Activated CD8-positive, alpha-beta T cell treated with anti-CD3 and anti-CD28 coated beads, Interleukin-2, amount 10 ng/mL, durations not matched to agents 7 days and 5 days (primary cell): ENCODE results near the gene MYCBPAP. TPM values are rescaled to one million over a fixed set of nuclear protein-coding genes. Genes with fewer than 3 reads are reported as not detected.

Source experiments
- ATAC-seq: fragments of 150-1000 bp; cut with Tn5 transposase; one replicate; pipeline ENCODE4 v1.10.0; 2021; ENCODE audit warnings: moderate library complexity
- CTCF ChIA-PET: fragments of 350-600 bp; sonication (Branson Sonifier 250); formaldehyde crosslinking; loops from one replicate; lab custom pipeline; 2021; ENCODE audit warnings: antibody characterized with exemption; lab: Charles Lee
- POLR2A ChIA-PET: fragments of 350-600 bp; sonication (Branson Sonifier 250); formaldehyde crosslinking; loops from one replicate; lab custom pipeline; 2021; ENCODE audit warnings: antibody characterized with exemption; lab: Charles Lee
- DNase-seq: peaks from one replicate; pipeline ENCODE4 v3.0.0-alpha.2; 2020
- H3K27ac Mint-ChIP-seq: one replicate; pipeline ENCODE4 v1.8.0; 2021; ENCODE audit warnings: mild to moderate bottlenecking, mixed read lengths
- H3K27me3 Mint-ChIP-seq: one replicate; pipeline ENCODE4 v1.8.0; 2021; ENCODE audit warnings: low read depth, mixed read lengths
- H3K36me3 Mint-ChIP-seq: one replicate; pipeline ENCODE4 v1.8.0; 2021; ENCODE audit warnings: low read depth, mixed read lengths
- H3K4me1 Mint-ChIP-seq: one replicate; pipeline ENCODE4 v1.8.0; 2021; ENCODE audit warnings: low read depth, mixed read lengths
- H3K4me3 Mint-ChIP-seq: one replicate; pipeline ENCODE4 v1.8.0; 2021; ENCODE audit warnings: mild to moderate bottlenecking, mixed read lengths
- H3K9me3 Mint-ChIP-seq: one replicate; pipeline ENCODE4 v1.8.0; 2022; ENCODE audit warnings: mixed read lengths; ENCODE audit not compliant: insufficient read depth
- total RNA-seq, 2 experiments: library from RNA; stranded (reverse); gene quantifications; one replicate each; pipeline ENCODE4 v1.2.3, GENCODE V29; 2021

Gene MYCBPAP
- total RNA-seq, 2 experiments from 2014 or later, result 7.7 to 9.3 TPM

DNA sequence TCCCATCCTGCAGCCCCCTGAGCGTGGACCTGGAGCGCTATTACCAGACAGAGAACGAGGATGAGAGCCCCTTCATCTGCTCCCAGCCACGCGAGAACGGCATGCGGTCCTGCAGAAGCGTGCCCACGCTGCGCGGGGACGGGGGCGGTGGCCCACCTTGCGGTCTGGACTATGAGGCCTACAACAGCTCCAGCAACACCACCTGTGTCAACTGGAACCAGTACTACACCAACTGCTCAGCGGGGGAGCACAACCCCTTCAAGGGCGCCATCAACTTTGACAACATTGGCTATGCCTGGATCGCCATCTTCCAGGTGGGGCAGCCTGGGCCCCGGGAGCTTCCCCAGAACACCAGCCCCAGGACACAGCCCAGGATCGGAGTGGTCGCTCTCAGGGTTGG is 64.3 kb downstream of the MYCBPAP start:
- CTCF ChIA-PET, result no interaction called here
- H3K4me1 Mint-ChIP-seq, result no peaks in the 10 kb centered on the region
- POLR2A ChIA-PET, result interaction anchor here (0.6 kb wide), 1 partner anchor 112 kb away, joined by 5 read pairs; no protein-coding TSS in a partner anchor
- peaks cover 2% of the 10 kb centered on the region for H3K27me3 Mint-ChIP-seq
- H3K4me3 Mint-ChIP-seq, result no peak overlapping the region
- DNase-seq (no peak), ATAC-seq (no peak)
- H3K36me3 Mint-ChIP-seq, result no peaks in the 10 kb centered on the region
- H3K27ac Mint-ChIP-seq, result no peak overlapping the region
- no peaks in the 10 kb centered on the region for H3K9me3 Mint-ChIP-seq

DNA sequence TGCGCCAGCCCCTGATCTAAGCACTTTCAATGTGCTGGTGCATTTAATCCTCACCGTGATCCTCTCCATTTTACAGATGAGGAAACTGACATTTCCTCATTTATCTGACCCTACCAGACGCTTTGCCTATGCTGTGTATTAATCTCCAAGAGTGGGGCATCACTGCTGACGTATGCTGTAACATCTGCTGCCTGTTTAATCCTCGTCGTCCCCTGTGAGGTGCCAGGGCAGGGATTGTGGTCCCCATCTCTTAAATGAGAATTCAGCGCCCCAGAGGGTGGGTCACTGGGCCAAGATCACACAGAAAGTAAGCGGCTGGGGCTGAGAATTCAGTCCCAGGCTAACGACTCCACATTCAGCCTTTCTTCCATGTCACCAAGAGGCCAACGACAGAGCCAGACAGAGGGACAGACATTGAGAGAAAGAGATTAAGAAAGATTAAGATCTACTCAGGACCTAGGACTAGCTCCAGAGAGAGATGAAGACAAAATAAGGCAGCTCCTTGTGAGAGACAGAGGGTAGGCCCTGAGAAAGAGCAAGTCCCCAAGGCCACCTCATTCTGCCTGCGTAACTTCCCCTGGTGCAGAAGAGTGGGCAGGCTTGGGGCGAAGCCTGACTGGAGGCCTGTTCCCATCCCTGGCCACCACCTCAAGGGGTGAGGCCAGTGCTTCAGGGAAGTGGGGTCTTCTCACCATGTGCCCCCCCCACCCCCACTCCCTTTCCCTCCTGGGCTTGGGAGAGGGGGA is 65.8 kb downstream of the MYCBPAP start:
- DNase-seq (no peak), ATAC-seq (no peak)
- Mint-ChIP-seq H3K36me3 (no peaks in the 10 kb centered on the region), H3K4me1 (no peaks in the 10 kb centered on the region), H3K27me3 (no peaks in the 10 kb centered on the region), H3K27ac (no peak overlapping the region), H3K4me3 (no peak overlapping the region), H3K9me3 (no peaks in the 10 kb centered on the region)
- CTCF ChIA-PET, result no interaction called here
- POLR2A ChIA-PET, result no interaction called here

DNA sequence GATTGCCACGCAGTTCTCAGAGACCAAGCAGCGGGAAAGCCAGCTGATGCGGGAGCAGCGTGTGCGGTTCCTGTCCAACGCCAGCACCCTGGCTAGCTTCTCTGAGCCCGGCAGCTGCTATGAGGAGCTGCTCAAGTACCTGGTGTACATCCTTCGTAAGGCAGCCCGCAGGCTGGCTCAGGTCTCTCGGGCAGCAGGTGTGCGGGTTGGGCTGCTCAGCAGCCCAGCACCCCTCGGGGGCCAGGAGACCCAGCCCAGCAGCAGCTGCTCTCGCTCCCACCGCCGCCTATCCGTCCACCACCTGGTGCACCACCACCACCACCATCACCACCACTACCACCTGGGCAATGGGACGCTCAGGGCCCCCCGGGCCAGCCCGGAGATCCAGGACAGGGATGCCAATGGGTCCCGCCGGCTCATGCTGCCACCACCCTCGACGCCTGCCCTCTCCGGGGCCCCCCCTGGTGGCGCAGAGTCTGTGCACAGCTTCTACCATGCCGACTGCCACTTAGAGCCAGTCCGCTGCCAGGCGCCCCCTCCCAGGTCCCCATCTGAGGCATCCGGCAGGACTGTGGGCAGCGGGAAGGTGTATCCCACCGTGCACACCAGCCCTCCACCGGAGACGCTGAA is 67.5 kb downstream of the MYCBPAP start:
- ChIA-PET CTCF (interaction anchor here (1.0 to 1.9 kb wide), 2 partner anchors 25 to 96 kb away, joined by 3 to 4 read pairs; no protein-coding TSS in a partner anchor), POLR2A (interaction anchor here (0.6 kb wide), 1 partner anchor 653 kb away, joined by 3 read pairs; no protein-coding TSS in a partner anchor)
- ATAC-seq (no peak), DNase-seq (no peak)
- Mint-ChIP-seq H3K4me3 (no peak overlapping the region), H3K27me3 (no peaks in the 10 kb centered on the region), H3K36me3 (no peaks in the 10 kb centered on the region), H3K27ac (no peak overlapping the region), H3K9me3 (no peaks in the 10 kb centered on the region), H3K4me1 (no peaks in the 10 kb centered on the region)

DNA sequence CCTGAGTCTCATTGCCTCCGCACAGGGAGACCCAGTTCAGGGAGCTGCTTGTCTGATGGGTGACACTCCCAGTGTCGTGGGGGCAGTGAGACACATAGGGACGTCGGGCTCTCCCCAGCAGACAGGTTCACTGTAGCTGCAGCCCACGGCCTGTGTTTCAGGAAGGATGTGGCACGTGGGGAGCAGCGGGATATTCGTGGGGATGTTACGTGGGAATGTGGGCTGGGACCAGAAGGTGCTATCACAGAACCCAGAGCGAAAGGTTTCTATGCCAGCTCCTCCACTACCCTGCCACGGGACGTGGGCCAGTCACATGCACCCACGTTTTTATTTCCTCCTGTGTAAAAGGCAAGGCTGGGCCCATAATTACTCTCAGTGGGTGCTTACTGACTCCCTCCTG is 68.6 kb downstream of the MYCBPAP start:
- POLR2A ChIA-PET, result no interaction called here
- Mint-ChIP-seq H3K36me3 (no peaks in the 10 kb centered on the region), H3K27me3 (no peaks in the 10 kb centered on the region), H3K4me3 (no peak overlapping the region), H3K4me1 (no peaks in the 10 kb centered on the region), H3K9me3 (no peaks in the 10 kb centered on the region), H3K27ac (no peak overlapping the region)
- ATAC-seq (no peak), DNase-seq (no peak)
- CTCF ChIA-PET, result interaction anchor here (1.0 to 1.9 kb wide), 2 partner anchors 26 to 35 kb away, joined by 3 to 4 read pairs; no protein-coding TSS in a partner anchor

DNA sequence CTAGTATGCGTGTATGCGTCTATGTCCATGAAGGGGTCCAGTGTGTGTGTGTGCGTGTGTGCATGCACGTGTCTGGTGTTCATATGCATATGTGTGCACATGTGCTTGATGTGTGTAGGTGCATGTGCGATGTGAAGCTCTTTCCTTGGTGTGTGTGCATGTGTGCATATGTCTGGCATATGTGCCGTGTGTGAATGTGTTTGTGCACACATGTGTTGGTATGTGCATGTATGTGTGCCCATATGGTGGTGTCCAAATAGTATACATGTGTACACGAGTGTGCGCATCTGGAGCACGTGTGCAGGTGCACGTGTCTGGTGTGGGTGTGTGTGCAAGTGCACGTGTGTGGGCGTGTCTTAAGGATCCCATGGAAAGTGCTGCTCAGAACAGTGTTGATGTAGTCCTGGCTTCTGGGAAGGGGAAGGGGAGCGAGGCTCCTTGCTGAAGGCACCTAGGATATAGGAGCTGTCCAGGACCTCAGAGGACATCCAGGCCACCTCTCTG is 69.3 kb downstream of the MYCBPAP start:
- CTCF ChIA-PET, result interaction anchor here (1.0 to 1.9 kb wide), 2 partner anchors 27 to 36 kb away, joined by 3 to 4 read pairs; no protein-coding TSS in a partner anchor

DNA sequence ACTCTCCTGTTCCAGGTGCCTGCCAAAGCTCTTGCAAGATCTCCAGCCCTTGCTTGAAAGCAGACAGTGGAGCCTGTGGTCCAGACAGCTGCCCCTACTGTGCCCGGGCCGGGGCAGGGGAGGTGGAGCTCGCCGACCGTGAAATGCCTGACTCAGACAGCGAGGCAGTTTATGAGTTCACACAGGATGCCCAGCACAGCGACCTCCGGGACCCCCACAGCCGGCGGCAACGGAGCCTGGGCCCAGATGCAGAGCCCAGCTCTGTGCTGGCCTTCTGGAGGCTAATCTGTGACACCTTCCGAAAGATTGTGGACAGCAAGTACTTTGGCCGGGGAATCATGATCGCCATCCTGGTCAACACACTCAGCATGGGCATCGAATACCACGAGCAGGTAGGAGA is 69.9 kb downstream of the MYCBPAP start:
- no peaks in the 10 kb centered on the region for H3K9me3 Mint-ChIP-seq
- H3K27me3 Mint-ChIP-seq, result peaks cover 2% of the 10 kb centered on the region
- no peaks in the 10 kb centered on the region for H3K4me1 Mint-ChIP-seq
- H3K36me3 Mint-ChIP-seq, result no peaks in the 10 kb centered on the region
- POLR2A ChIA-PET, result no interaction called here
- no peak overlapping the region for H3K4me3 Mint-ChIP-seq
- ATAC-seq (no peak), DNase-seq (no peak)
- no peak overlapping the region for H3K27ac Mint-ChIP-seq
- CTCF ChIA-PET, result no interaction called here

More for the DNA sequence above, 69.3 kb downstream of the MYCBPAP start:
- DNase-seq (no peak), ATAC-seq (no peak)
- Mint-ChIP-seq H3K36me3 (no peaks in the 10 kb centered on the region), H3K9me3 (no peaks in the 10 kb centered on the region), H3K4me3 (no peak overlapping the region), H3K4me1 (no peaks in the 10 kb centered on the region), H3K27me3 (no peaks in the 10 kb centered on the region), H3K27ac (no peak overlapping the region)
- POLR2A ChIA-PET, result no interaction called here

DNA sequence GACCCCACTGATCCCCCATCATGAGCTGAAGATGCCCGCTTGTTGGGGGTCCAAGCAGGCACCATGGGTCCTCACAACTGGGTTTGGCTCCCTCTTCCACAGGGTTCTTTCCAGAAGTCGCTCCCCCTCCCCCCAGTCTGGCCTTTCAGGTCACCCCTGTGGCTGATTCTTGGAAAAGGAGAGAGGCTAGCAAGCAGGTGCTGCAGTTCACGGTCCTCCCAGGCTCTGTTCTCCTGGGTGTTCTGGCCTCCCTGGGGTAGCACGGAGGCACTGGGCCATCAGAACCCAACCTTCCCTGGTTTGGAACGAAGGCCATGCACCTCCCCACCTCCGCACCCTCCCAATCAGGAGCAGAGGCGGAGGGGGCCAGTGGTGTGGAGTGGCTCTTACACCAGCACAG is 71.2 kb downstream of the MYCBPAP start:
- Mint-ChIP-seq H3K4me1 (no peaks in the 10 kb centered on the region), H3K4me3 (no peak overlapping the region), H3K9me3 (no peaks in the 10 kb centered on the region), H3K27ac (no peak overlapping the region), H3K36me3 (no peaks in the 10 kb centered on the region), H3K27me3 (peaks cover 2% of the 10 kb centered on the region)
- DNase-seq, result no peak
- no peak for ATAC-seq
- CTCF ChIA-PET, result no interaction called here
- POLR2A ChIA-PET, result no interaction called here

DNA sequence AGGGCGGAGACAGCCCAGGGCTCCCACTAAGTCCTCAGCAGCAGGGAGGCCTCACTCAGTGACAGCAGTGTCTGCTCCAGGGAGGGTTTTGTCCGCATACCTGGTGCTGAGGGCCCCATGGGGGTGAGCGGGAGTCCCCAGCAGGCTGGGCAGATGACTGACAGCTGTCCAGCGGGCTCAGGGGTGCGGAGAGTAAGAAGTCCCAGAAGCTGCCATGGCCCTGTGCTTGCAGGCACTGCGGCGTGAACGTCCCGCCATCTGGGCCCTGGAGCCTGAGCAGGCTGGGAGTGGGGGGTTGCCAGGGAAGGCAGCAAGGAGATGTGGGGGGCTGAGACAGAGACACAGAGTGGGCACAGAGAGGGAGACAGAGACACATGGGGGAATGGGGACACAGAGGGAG is 72.4 kb downstream of the MYCBPAP start:
- H3K36me3 Mint-ChIP-seq, result no peaks in the 10 kb centered on the region
- H3K9me3 Mint-ChIP-seq, result no peaks in the 10 kb centered on the region
- peaks cover 2% of the 10 kb centered on the region for H3K27me3 Mint-ChIP-seq
- ATAC-seq (no peak), DNase-seq (no peak)
- ChIA-PET CTCF (no interaction called here), POLR2A (no interaction called here)
- H3K27ac Mint-ChIP-seq, result no peak overlapping the region
- no peaks in the 10 kb centered on the region for H3K4me1 Mint-ChIP-seq
- H3K4me3 Mint-ChIP-seq, result no peak overlapping the region

Other genes starting within 250 kb of the MYCBPAP start
- gene TMEM92, start 234.0 kb upstream of the MYCBPAP start, total RNA-seq, result not detected
- gene XYLT2, start 162.3 kb upstream of the MYCBPAP start, total RNA-seq, result 10 to 100 TPM; 24.7 to 26.0 TPM
- gene MRPL27, start 135.3 kb upstream of the MYCBPAP start, total RNA-seq, result 10 to 100 TPM; 81.0 to 85.4 TPM
- 10 to 100 TPM; 23.5 to 27.8 TPM for gene EME1, start 135.2 kb upstream of the MYCBPAP start, total RNA-seq
- 10 to 100 TPM; 77.7 to 77.9 TPM for gene LRRC59, start 110.9 kb upstream of the MYCBPAP start, total RNA-seq
- 10 to 100 TPM; 33.1 to 33.4 TPM for gene ACSF2, start 82.2 kb upstream of the MYCBPAP start, total RNA-seq
- not detected for gene CHAD, start 39.6 kb upstream of the MYCBPAP start, total RNA-seq
- 10 to 100 TPM; 26.6 to 28.4 TPM for gene RSAD1, start 29.6 kb upstream of the MYCBPAP start, total RNA-seq
- gene EPN3, start 24.3 kb downstream of the MYCBPAP start, total RNA-seq, result not detected
- 10 to 100 TPM; 23.9 to 27.3 TPM for gene SPATA20, start 38.7 kb downstream of the MYCBPAP start, total RNA-seq
- not detected for gene CACNA1G, start 52.3 kb downstream of the MYCBPAP start, total RNA-seq
- gene ABCC3, start 126.4 kb downstream of the MYCBPAP start, total RNA-seq, result not detected
- 10 to 100 TPM; 28.9 to 31.2 TPM for gene ANKRD40, start 199.5 kb downstream of the MYCBPAP start, total RNA-seq
- 100 to 1,000 TPM; 112 to 116 TPM for gene LUC7L3, start 211.2 kb downstream of the MYCBPAP start, total RNA-seq